NCI-H2029 treated with DMSO at 0.1 percent for 48 hours (cell line): Measurements from ENCODE around the gene GPATCH1.
"Not testable (repeated sequence)": the region's sequence is repeated elsewhere in the genome, so short reads cannot be mapped to it uniquely, and the experiment has no call there.

Source experiments
- DNase-seq: peaks from one replicate; lab custom pipeline; 2025; lab: John Stamatoyannopoulos, UW

The GPATCH1 gene

DNA sequence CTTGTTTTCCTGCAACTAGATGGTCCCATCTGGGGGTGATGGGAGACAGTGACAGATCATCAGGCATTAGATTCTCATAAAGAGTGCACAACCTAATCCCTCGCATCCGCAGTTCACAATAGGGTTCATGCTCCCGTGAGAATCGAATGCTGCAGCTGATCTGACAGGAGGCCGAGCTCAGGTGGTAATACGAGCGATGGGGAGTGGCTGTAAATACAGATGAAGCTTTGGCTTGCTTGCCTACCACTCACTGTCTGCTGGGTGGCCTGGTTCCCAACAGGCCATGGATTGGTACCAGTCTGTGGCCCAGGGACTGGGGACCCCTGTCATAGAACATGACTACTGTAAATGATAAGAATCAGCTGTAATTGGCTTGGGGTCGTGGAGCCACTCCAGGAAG is 78.9 kb downstream of the GPATCH1 start:
- no peak for DNase-seq

GRCh38 chr19:33161201-33161600 is 80.2 kb downstream of the GPATCH1 start:
- no peak for DNase-seq

DNA sequence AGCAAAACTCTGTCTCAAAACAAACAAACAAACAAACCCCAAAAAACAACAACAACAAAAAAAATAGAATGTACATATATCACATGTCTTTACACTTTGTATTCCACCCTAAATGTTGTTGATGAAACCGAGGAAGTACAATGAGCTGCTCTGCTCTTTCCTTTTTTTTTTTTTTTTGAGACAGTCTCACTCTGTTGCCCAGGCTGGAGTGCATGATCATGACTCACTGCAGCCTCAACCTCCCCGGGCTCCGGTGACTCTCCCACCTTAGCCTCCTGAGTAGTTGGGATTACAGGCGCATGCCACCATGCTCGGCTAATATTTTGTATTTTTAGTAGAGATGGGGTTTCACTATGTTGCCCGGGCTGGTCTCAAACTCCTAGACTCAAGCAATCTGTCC is 82.5 kb downstream of the GPATCH1 start:
- DNase-seq, result no peak

DNA sequence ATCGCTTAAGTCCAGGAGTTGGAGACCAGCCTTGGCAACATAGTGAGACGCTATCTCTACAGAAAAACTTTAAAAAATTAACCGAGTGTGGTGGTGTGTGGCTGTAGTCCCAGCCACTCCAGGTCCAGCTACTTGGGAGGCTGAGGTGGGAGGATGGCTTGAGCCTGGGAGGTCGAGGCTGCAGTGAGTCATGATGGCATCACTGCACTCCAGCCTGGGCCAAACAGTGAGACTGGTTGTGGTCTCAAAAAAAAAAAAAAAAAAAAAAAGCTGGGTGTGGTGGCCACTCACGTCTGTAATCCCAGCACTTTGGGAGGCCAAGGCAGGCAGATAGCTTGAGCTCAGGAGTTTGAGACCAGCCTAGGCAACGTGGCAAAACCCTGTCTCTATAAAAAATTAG is 85.1 kb downstream of the GPATCH1 start:
- DNase-seq, result not testable (repeated sequence)

- no peak for DNase-seq
Observed at GRCh38 chr19:33167438-33167837, 86.5 kb downstream of the GPATCH1 start.

DNA sequence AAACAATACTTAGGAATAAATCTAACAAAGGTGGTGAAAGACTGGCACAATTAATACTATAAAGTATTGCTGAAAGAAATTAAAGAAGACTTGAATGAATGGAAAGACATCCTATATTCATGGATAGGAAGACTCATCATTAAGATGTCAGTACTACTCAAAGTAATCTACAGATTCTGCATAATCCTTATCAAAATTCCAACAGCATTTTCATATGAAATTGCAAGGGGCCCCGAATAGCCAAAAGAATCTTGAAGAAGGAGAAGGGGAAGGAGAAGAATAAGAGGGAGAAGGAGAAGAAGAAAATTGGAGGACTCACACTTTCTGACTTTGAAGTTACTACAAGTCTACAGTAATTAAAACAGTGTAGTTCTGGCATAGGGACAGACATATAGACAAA is 87.5 kb downstream of the GPATCH1 start:
- no peak for DNase-seq

- no peak for DNase-seq
Observed at GRCh38 chr19:33171222-33171795, 90.3 kb downstream of the GPATCH1 start.

DNA sequence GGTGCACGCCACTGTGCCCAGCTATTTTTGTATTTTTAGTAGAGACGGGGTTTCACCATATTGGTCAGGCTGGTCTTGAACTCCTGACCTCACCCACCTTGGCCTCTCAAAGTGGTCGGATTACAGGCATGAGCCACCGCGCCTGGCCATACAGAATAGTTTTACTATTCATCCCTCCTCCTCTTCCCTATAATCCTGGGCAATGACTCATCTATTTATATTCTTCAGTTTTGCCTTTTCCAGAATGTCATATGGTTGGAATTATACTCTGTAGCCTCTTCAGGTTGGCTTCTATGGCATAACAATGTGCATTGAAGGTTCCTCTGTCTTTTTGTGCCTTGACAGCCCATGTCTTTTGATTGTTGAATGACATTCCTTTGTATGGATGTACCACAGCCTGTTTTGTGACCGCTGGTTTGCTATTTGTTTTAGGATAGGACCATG is 91.0 kb downstream of the GPATCH1 start:
- DNase-seq, result no peak

- DNase-seq, result no peak
Observed at GRCh38 chr19:33174186-33174585, 93.2 kb downstream of the GPATCH1 start.

DNA sequence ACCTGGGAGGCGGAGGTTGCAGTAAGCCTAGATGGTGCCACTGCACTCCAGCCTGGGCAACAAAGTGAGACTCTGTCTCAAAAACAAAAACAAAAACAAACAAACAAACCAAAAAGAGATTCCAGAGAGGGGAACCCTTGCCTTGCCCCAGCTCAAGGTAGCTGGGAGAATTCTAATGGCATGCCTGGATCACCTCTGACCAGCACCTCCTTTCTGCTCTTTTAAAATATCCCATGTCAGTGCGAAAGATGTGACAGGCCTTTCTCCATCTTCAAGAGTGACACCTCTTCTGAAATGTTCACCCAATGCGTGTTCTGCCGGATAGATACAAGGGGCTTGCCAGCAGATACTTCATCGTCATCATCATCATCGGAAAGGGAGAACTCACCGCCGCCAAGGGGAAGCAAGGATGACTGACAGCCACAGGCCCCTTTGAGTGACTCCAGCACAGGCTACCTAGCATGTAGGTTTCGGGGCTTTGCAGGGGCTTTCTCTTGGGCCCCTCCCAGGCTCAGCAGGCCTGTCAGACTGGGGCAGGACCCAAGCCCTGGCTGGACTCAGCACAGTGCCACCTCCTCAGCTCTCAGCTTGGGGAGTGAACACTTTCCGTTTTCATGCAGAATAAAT is 94.3 kb downstream of the GPATCH1 start:
- no peak for DNase-seq

GRCh38 chr19:33175886-33176669 is 95.1 kb downstream of the GPATCH1 start:
- no peak for DNase-seq

DNA sequence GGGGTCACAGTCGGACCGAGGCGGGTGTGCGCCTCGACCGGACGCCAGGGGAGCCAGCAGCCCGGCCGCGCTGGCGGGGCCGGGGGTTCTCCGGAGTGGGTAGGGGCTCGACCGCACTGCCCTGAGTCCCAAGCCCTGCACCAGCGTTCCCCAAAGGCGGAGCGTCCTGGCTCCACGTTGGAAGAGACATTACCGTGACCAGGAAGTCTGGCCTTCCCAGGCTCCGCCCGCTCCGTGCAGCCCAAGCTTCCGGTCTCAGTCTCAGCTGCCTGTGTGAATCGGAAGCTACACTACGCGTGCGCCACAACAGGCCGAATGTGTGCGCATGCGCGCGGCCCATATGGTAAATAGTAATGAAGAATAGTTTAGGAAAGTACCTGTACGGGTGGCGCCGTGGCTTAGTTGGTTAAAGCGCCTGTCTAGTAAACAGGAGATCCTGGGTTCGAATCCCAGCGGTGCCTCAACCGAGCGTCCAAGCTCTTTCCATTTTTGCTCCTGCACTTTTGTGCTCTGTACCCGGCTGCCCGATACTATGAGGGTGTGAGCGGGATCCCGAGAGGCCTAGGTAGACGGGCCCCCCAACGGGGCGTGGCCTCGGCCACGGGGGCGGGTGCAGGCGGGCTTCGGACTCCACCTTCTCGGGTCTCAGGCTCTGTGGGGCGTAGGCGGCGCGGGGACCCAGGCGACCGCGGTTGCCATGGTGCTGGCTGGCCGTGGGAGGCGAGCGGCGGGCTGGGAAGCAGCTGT is 95.9 kb downstream of the GPATCH1 start:
- peak; percentile 94 for DNase-seq

GRCh38 chr19:33177417-33177979 is 96.5 kb downstream of the GPATCH1 start:
- DNase-seq, result no peak
